Heart right ventricle (tissue), 16 donors: Measurements from ENCODE around the gene NDE1. TPM values are rescaled to one million over a fixed set of nuclear protein-coding genes. Genes with fewer than 3 reads are reported as not detected.
"Not testable (repeated sequence)": the region's sequence is repeated elsewhere in the genome, so short reads cannot be mapped to it uniquely, and the experiment has no call there.

Source experiments
- ATAC-seq, 8 donors: fragments of 200-7000 bp; cut with Tn5 transposase; one replicate each; pipeline ENCODE4 v1.9.1; 2020; ENCODE audit warnings: mild to moderate bottlenecking in 8 of 8, moderate library complexity in 8 of 8, moderate number of reproducible peaks in 1 of 8
- DNase-seq, 2 donors: peaks; one replicate each; pipeline ENCODE4 v3.0.0-alpha.2; 2020
- H3K27ac ChIP-seq, 10 donors: fragments of 200-600 bp; sonication (generic) in 2 of 10; one replicate each; pipeline versions ENCODE4 v1.5.0 to v1.8.0; 2020 to 2022; ENCODE audit warnings: mild to moderate bottlenecking in 3 of 10
- H3K27me3 ChIP-seq, 7 donors: fragments of 200-600 bp; one replicate each; pipeline ENCODE4 v1.8.0; 2021 to 2022; ENCODE audit warnings: mild to moderate bottlenecking in 2 of 7
- H3K36me3 ChIP-seq, 9 donors: fragments of 200-600 bp; sonication (generic) in 1 of 9; one replicate each; pipeline versions ENCODE4 v1.5.0 to v1.8.0; 2020 to 2022; ENCODE audit warnings: mild to moderate bottlenecking in 2 of 9
- H3K4me1 ChIP-seq, 9 donors: fragments of 200-600 bp; sonication (generic) in 1 of 9; one replicate each; pipeline versions ENCODE4 v1.5.0 to v1.8.0; 2020 to 2022; ENCODE audit warnings: mild to moderate bottlenecking in 4 of 9
- H3K4me3 ChIP-seq, 10 donors: fragments of 200-600 bp; sonication (generic) in 2 of 10; one replicate each; pipeline versions ENCODE4 v1.5.0 to v1.8.0; 2020 to 2022; ENCODE audit warnings: mild to moderate bottlenecking in 7 of 10, moderate library complexity in 2 of 10
- H3K9me3 ChIP-seq, 11 donors: fragments of 200-600 bp in 10 of 11; sonication (generic) in 2 of 11; one replicate each; pipeline versions ENCODE4 v1.5.0 to v1.8.0; 2013 to 2022; ENCODE audit warnings: mild to moderate bottlenecking in 2 of 11, control low read depth in 1 of 11, moderate library complexity in 1 of 11
- WGBS, 2 donors: extraction: QIAGEN DNeasy Blood & Tissue Kit; methylation state at CpG; one replicate each; pipeline ENCODE4 v1.1.7; 2013; ENCODE audit warnings: inconsistent platforms in 1 of 2; 5-methylcytosine and 5-hydroxymethylcytosine counted together
- intact Hi-C, 10 donors: fragments of 100-400 bp; cut with DNase I; formaldehyde crosslinking; loops; one replicate each; pipeline versions ENCODE4 v1.11.1 to v1.14.2; 2022
- polyA plus RNA-seq, 2 donors: library from polyadenylated mRNA; stranded (reverse); fragments of 200-250 nt; gene quantifications; one replicate each; pipeline ENCODE4 v1.2.3, GENCODE V29; 2013
- total RNA-seq, 10 donors: library from RNA; stranded (reverse); fragmentation: NEBNext Ultra II Directional in 3 of 10; extraction: Animal tissue kit (Norgen Biotek cat#: 25700) in 3 of 10; gene quantifications; one replicate each; pipeline versions ENCODE4 v1.2.1 to v1.2.4, GENCODE V29; 2021 to 2023
- TF ChIP-seq, protein P1 (sequence below), 9 donors: fragments of 200-600 bp; sonication (generic) in 2 of 9; IDR thresholded peaks; one replicate each; pipeline versions ENCODE4 v1.5.0 to v1.8.0; 2021 to 2022; ENCODE audit warnings: antibody characterized with exemption in 9 of 9, mild to moderate bottlenecking in 5 of 9, moderate library complexity in 1 of 9
- donor health status: Arrhythmogenic right ventricular cardiomyopathy.
- donor health status: ischemic (EF 13 %, LVEDD 7.1; RV severe dilation, severe dysfunction).
- donor health status: healthy with polysubstance abuse.
- donor health status: DM: no; HTN: yes; CAD: no.
- donor health status: DM: no; HTN: no; CAD: no.
- donor health status: ischemic (EF 25% LVEDD 6.9; RV normal size, moderate dysfunction).
- donor health status: ischemic (EF 25% LVEDD 5.7; RV mildly dilated, moderate dysfunction).
- donor health status: healthy.
- donor health status: DM: yes; HTN: yes; CAD: no.
- donor health status: Ischemic cardiomyopathy.
- donor health status: ischemic (EF 35%, LVEDD 5.7; RV mildly dilated, moderate dysfunction).
- donor health status: nonischemic (EF 11% LVEDD 7.7; RV severe dilation, severe dysfunction).
- donor health status: DM: yes; HTN: yes; CAD: no.
- donor health status: PGD.
- donor health status: ischemic (EF 29% LVEDD 5.4; RV normal size, mild dysfunction).
- donor health status: nonischemic (EF 23%, LVEDD 6.1; RV moderate dilation, normal function).

Gene NDE1
- total and polyA plus RNA-seq, 12 donors, result 6.0 to 29.0 (median 18.6) TPM

DNA sequence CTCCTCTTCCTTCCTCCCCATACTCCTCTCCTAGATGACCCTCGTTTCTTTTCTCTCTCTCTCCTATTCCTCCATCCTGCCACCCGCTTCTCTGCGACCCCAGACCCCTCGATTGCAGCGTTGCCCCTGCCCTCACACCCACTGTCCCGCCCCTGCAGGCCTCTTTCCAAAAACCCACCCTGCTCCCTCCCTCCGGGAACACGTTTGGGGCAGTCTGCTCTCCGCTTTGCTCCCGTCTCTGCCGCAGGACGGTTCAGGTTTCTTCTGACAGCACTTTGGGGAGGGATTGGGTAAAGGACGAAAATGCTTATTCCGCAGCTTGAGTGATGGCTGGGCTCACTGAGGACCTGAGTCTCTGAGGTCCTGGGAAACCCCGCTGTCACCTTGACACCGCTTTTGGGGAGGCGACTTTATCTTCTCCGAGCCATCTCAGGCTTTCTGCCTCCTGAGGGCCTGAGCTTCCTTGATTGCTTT lies 690 bp downstream of the NDE1 start:
- intact Hi-C loops, result no loop called here
- peaks cover 0 to 20% (median 0%) of the 10 kb centered on the region in 9 donors for H3K36me3 ChIP-seq
- no peaks in the 10 kb centered on the region for H3K9me3 ChIP-seq
- peak overlapping the region; percentile 76 to 100 (median 89) for H3K4me3 ChIP-seq
- no peak for DNase-seq
- TF ChIP-seq, protein P1, sequence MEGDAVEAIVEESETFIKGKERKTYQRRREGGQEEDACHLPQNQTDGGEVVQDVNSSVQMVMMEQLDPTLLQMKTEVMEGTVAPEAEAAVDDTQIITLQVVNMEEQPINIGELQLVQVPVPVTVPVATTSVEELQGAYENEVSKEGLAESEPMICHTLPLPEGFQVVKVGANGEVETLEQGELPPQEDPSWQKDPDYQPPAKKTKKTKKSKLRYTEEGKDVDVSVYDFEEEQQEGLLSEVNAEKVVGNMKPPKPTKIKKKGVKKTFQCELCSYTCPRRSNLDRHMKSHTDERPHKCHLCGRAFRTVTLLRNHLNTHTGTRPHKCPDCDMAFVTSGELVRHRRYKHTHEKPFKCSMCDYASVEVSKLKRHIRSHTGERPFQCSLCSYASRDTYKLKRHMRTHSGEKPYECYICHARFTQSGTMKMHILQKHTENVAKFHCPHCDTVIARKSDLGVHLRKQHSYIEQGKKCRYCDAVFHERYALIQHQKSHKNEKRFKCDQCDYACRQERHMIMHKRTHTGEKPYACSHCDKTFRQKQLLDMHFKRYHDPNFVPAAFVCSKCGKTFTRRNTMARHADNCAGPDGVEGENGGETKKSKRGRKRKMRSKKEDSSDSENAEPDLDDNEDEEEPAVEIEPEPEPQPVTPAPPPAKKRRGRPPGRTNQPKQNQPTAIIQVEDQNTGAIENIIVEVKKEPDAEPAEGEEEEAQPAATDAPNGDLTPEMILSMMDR (IDR thresholded peaks at IDR 0.05), result no peak
- no peaks in the 10 kb centered on the region for H3K27me3 ChIP-seq
- peak overlapping the region in 9 of 10 donors; percentile 87 to 98 (median 95) for H3K27ac ChIP-seq
- ATAC-seq, result peak; percentile 1 to 30 (median 8)
- peaks cover 0 to 51% (median 38%) of the 10 kb centered on the region in 9 donors for H3K4me1 ChIP-seq
- WGBS, 2 donors, result 1 to 2% methylated on average over 18 of the region's 18 CpGs

DNA sequence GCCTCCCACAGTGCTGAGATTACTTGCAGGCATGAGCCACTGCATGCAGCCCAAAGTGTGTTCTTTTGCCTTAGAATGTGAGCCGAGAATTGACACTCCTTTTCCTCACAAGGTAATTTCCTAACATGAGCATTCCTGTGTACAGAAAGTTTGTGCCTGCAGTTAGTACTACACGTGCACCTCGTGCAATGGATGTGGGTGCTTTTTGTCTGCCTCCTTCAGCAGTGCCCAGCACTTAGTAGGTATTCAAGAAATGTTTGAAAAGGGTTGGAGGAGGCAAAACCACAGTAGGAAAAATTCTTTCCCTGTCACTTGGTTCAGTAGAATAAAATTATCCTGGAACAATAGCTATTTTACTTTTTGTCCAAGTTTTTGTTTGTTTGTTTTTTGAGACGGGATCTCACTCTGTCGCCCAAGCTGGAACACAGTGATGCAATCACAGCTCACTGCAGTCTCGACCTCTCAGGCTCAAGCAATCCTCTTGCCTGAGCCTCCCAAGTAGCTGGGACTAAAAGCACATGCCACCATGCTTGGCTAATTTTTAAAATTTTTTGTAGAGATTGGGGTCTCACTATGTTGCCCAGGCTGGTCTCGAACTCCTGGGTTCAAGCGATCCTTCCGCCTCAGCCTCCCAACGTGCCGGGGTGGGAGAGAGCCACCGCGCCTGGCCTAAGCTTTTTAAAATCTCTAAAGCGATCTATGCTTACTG lies 2.4 kb downstream of the NDE1 start:
- Histone ChIP-seq H3K4me1 (peaks cover 0 to 51% (median 38%) of the 10 kb centered on the region in 9 donors), H3K36me3 (peaks cover 0 to 24% (median 0%) of the 10 kb centered on the region in 9 donors), H3K4me3 (no peak overlapping the region), H3K9me3 (no peaks in the 10 kb centered on the region), H3K27me3 (no peaks in the 10 kb centered on the region), H3K27ac (peak overlapping the region in 3 of 10 donors; percentile 37 to 94 (median 43))
- ATAC-seq, result no peak
- intact Hi-C loops, result no loop called here
- TF ChIP-seq, protein P1 (IDR thresholded peaks at IDR 0.05), result no peak
- 85 to 88% methylated on average over 14 of the region's 14 CpGs for WGBS, 2 donors
- no peak for DNase-seq

DNA sequence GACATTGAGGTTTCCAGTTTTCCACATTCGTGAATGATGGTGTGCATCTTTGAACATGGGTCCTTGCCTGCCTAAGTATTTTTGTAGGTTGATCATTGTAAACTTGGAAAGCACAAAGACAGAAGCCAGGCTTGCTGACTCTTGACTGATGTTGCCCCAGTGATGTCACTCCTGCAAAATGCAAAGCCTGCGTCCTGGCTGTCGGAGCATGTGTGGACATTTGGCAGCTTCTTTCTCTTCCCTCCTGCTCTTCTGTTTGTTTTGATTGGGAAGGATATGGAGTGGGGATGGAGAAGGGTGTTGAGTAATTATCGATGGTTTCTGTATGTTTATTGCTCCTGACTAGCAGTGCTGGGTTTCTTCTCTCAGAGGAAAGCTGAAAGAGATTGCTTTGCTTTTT lies 3.2 kb downstream of the NDE1 start:
- Histone ChIP-seq H3K9me3 (no peaks in the 10 kb centered on the region), H3K36me3 (peaks cover 0 to 24% (median 0%) of the 10 kb centered on the region in 9 donors), H3K4me1 (peaks cover 0 to 53% (median 38%) of the 10 kb centered on the region in 9 donors), H3K4me3 (peak overlapping the region in 1 of 10 donors; percentile 13), H3K27ac (peak overlapping the region in 3 of 10 donors; percentile 19 to 43 (median 37)), H3K27me3 (no peaks in the 10 kb centered on the region)
- 15% methylated on average over 4 of the region's 4 CpGs for WGBS, 2 donors
- peak in 1 of 2 donors; percentile 31 for DNase-seq
- TF ChIP-seq, protein P1 (IDR thresholded peaks at IDR 0.05), result no peak
- intact Hi-C loops, result no loop called here
- ATAC-seq, result peak in 1 of 8 donors; percentile 20

DNA sequence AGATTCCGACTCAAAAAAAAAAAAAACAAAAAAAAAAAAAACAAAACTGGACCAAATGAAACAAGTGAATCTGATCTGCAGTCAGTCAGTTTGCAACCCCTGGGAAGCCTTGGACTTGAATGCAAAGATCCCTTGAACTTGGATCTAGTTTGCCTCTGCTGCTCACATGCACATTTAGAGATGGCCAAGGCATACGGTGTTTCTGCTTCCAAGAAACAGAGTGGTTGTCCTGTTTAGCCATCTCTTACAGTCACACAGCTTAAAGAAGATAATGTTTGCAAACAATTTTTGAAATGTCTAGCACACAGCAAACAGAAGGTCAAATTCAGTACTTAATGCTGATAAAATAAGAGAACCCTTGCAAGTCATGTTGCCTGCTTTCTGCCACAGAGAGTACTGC lies 4.5 kb downstream of the NDE1 start:
- 55 to 83% methylated on average over 2 of the region's 2 CpGs for WGBS, 2 donors
- TF ChIP-seq, protein P1 (IDR thresholded peaks at IDR 0.05), result no peak
- peaks cover 0 to 24% (median 0%) of the 10 kb centered on the region in 9 donors for H3K36me3 ChIP-seq
- H3K4me3 ChIP-seq, result no peak overlapping the region
- ATAC-seq (no peak), DNase-seq (no peak)
- peaks cover 0 to 60% (median 38%) of the 10 kb centered on the region in 9 donors for H3K4me1 ChIP-seq
- intact Hi-C loops, result no loop called here
- H3K27ac ChIP-seq, result no peak overlapping the region
- no peaks in the 10 kb centered on the region for H3K9me3 ChIP-seq
- no peaks in the 10 kb centered on the region for H3K27me3 ChIP-seq

DNA sequence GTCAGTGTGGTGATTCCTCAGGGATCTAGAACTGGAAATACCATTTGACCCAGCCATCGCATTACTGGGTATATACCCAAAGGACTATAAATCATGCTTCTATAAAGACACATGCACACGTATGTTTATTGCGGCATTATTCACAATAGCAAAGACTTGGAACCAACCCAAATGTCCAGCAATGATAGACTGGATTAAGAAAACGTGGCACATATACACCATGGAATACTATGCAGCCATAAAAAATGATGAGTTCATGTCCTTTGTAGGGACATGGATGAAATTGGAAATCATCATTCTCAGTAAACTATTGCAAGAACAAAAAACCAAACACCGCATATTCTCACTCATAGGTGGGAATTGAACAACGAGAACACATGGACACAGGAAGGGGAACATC lies 5.5 kb downstream of the NDE1 start:
- intact Hi-C loops, DNase-seq, H3K4me3 ChIP-seq, H3K27me3 ChIP-seq, H3K9me3 ChIP-seq, H3K27ac ChIP-seq, ATAC-seq: not testable (repeated sequence)
- 96 to 97% methylated on average over 3 of the region's 6 CpGs for WGBS, 2 donors
- Histone ChIP-seq H3K36me3 (peaks cover 0 to 24% (median 0%) of the 10 kb centered on the region in 9 donors), H3K4me1 (peaks cover 3 to 67% (median 44%) of the 10 kb centered on the region in 9 donors)
